ENCODE measurements around the gene SLC25A51. TPM values are rescaled to one million over a fixed set of nuclear protein-coding genes. Genes with fewer than 3 reads are reported as not detected.

Gene SLC25A51
- total RNA-seq, 3 donors from 2014 or later (not counting 1 experiment from before 2014, with no cell fraction given) = 22.2 to 35.4 (median 33.7) TPM

DNA sequence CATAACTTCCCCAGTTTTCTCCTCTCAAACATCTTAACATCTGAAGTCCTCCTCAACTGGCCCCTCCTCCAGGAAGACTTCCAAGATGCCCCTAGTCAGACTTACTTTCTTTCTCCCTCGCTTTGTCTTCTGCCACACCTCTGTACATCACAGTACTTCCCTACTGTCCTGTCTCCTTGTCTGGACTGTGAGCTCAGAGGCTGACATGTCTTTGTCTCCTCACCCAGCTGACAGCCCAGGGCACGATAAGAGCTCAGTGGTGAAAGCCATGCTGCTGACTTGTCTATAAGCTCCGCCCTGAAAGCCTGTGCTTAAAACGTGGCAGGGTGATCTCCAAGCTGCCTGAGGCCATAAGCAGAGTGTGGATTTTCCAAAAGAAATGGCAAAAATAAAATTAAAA is 33.0 kb upstream of the SLC25A51 start:
- Mint-ChIP-seq H3K4me1 (no peaks in the 10 kb centered on the region), H3K27me3 (ENCODE audit: low read depth in 2 of 2) (no peaks in the 10 kb centered on the region), H3K36me3 (no peaks in the 10 kb centered on the region), H3K27ac (no peak overlapping the region), H3K4me3 (no peak overlapping the region), H3K9me3 (no peaks in the 10 kb centered on the region)
- Histone ChIP-seq H3K27ac (ENCODE audit: low read length) (no peak overlapping the region), H3K4me3 (ENCODE audit: low read length) (no peak overlapping the region), H3K27me3 (ENCODE audit: control insufficient read depth, insufficient read depth, low read length) (no peaks in the 10 kb centered on the region), H3K9me3 (ENCODE audit: control insufficient read depth, insufficient read depth, low read length) (no peaks in the 10 kb centered on the region), H3K4me1 (ENCODE audit: control insufficient read depth, insufficient read depth, low read length) (no peaks in the 10 kb centered on the region), H3K36me3 (ENCODE audit: control insufficient read depth, insufficient read depth, low read length) (no peaks in the 10 kb centered on the region)
- ATAC-seq (no peak), DNase-seq (no peak)
- intact Hi-C loops (cut with micrococcal nuclease) = no loop called here
- TF ChIP-seq, protein P1, sequence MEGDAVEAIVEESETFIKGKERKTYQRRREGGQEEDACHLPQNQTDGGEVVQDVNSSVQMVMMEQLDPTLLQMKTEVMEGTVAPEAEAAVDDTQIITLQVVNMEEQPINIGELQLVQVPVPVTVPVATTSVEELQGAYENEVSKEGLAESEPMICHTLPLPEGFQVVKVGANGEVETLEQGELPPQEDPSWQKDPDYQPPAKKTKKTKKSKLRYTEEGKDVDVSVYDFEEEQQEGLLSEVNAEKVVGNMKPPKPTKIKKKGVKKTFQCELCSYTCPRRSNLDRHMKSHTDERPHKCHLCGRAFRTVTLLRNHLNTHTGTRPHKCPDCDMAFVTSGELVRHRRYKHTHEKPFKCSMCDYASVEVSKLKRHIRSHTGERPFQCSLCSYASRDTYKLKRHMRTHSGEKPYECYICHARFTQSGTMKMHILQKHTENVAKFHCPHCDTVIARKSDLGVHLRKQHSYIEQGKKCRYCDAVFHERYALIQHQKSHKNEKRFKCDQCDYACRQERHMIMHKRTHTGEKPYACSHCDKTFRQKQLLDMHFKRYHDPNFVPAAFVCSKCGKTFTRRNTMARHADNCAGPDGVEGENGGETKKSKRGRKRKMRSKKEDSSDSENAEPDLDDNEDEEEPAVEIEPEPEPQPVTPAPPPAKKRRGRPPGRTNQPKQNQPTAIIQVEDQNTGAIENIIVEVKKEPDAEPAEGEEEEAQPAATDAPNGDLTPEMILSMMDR (IDR thresholded peaks at IDR 0.05) = no peak
- 79% methylated on average over 4 of the region's 4 CpGs for WGBS (ENCODE audit: insufficient coverage)

- H3K4me1 ChIP-seq (ENCODE audit: control insufficient read depth, insufficient read depth, low read length) = no peaks in the 10 kb centered on the region
- Mint-ChIP-seq H3K9me3 (no peaks in the 10 kb centered on the region), H3K4me1 (no peaks in the 10 kb centered on the region), H3K4me3 (no peak overlapping the region), H3K36me3 (no peaks in the 10 kb centered on the region), H3K27ac (no peak overlapping the region), H3K27me3 (ENCODE audit: low read depth in 2 of 2) (no peaks in the 10 kb centered on the region)
- DNase-seq = no peak
- intact Hi-C loops (cut with micrococcal nuclease) = no loop called here
- H3K27ac ChIP-seq (ENCODE audit: low read length) = no peak overlapping the region
- no peaks in the 10 kb centered on the region for H3K36me3 ChIP-seq (ENCODE audit: control insufficient read depth, insufficient read depth, low read length)
- no peaks in the 10 kb centered on the region for H3K9me3 ChIP-seq (ENCODE audit: control insufficient read depth, insufficient read depth, low read length)
- no peak for ATAC-seq
- TF ChIP-seq, protein P1 (IDR thresholded peaks at IDR 0.05) = no peak
- H3K4me3 ChIP-seq (ENCODE audit: low read length) = no peak overlapping the region
- no peaks in the 10 kb centered on the region for H3K27me3 ChIP-seq (ENCODE audit: control insufficient read depth, insufficient read depth, low read length)
- WGBS (ENCODE audit: insufficient coverage) = 93% methylated on average over 5 of the region's 5 CpGs
These were observed 32.4 kb upstream of the SLC25A51 start for GRCh38 chr9:37936376-37936775.

DNA sequence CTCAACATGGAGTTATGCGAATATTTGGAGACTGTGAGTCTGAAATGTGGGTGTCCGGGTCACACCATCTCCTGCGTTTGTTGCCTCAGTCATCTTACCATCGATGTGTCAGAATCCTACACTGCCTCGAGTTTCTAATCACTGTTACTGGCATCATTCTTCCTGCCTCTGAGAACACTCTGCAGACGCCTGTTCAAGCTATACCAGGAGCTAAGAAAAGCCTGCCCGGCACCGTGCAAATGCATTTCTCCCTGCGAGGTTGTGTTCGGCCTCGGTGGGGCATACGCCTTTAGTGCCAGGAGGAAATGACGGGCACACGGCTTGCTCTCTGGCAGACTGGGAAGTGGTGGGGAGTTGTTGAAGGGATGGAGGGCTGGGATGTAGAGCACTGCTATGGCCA is 31.2 kb upstream of the SLC25A51 start:
- Mint-ChIP-seq H3K27ac (no peak overlapping the region), H3K27me3 (ENCODE audit: low read depth in 2 of 2) (no peaks in the 10 kb centered on the region), H3K9me3 (no peaks in the 10 kb centered on the region), H3K4me1 (no peaks in the 10 kb centered on the region), H3K4me3 (no peak overlapping the region), H3K36me3 (no peaks in the 10 kb centered on the region)
- no peak for DNase-seq
- Histone ChIP-seq H3K4me1 (ENCODE audit: control insufficient read depth, insufficient read depth, low read length) (no peaks in the 10 kb centered on the region), H3K27me3 (ENCODE audit: control insufficient read depth, insufficient read depth, low read length) (no peaks in the 10 kb centered on the region), H3K36me3 (ENCODE audit: control insufficient read depth, insufficient read depth, low read length) (no peaks in the 10 kb centered on the region), H3K9me3 (ENCODE audit: control insufficient read depth, insufficient read depth, low read length) (no peaks in the 10 kb centered on the region), H3K4me3 (ENCODE audit: low read length) (no peak overlapping the region), H3K27ac (ENCODE audit: low read length) (no peak overlapping the region)
- TF ChIP-seq, protein P1 (IDR thresholded peaks at IDR 0.05) = no peak
- ATAC-seq = no peak
- WGBS (ENCODE audit: insufficient coverage) = 92% methylated on average over 14 of the region's 14 CpGs
- intact Hi-C loops (cut with micrococcal nuclease) = no loop called here

- no peak overlapping the region for H3K4me3 Mint-ChIP-seq
- H3K27me3 Mint-ChIP-seq (ENCODE audit: low read depth in 2 of 2) = no peaks in the 10 kb centered on the region
- no peak overlapping the region for H3K27ac ChIP-seq (ENCODE audit: low read length)
- DNase-seq (no peak), ATAC-seq (no peak)
- no peak overlapping the region for H3K4me3 ChIP-seq (ENCODE audit: low read length)
- TF ChIP-seq, protein P1 (IDR thresholded peaks at IDR 0.05) = no peak
- no peak overlapping the region for H3K27ac Mint-ChIP-seq
- H3K27me3 ChIP-seq (ENCODE audit: control insufficient read depth, insufficient read depth, low read length) = no peaks in the 10 kb centered on the region
- no peaks in the 10 kb centered on the region for H3K4me1 Mint-ChIP-seq
- no peaks in the 10 kb centered on the region for H3K4me1 ChIP-seq (ENCODE audit: control insufficient read depth, insufficient read depth, low read length)
- 97% methylated on average over 3 of the region's 5 CpGs for WGBS (ENCODE audit: insufficient coverage)
- no peaks in the 10 kb centered on the region for H3K36me3 ChIP-seq (ENCODE audit: control insufficient read depth, insufficient read depth, low read length)
- no peaks in the 10 kb centered on the region for H3K36me3 Mint-ChIP-seq
- no peaks in the 10 kb centered on the region for H3K9me3 Mint-ChIP-seq
- intact Hi-C loops (cut with micrococcal nuclease) = no loop called here
- H3K9me3 ChIP-seq (ENCODE audit: control insufficient read depth, insufficient read depth, low read length) = no peaks in the 10 kb centered on the region
These were observed 27.7 kb upstream of the SLC25A51 start for GRCh38 chr9:37931592-37931991.

Data from natural killer cell (primary cell).